Ramos (cell line): ENCODE results near the gene JARID2.

ENCODE experiments used
- in situ Hi-C: fragments of 300-500 bp; cut with MboI; formaldehyde crosslinking; loops from one replicate; pipeline ENCODE4 v1.14.3; 2022; ENCODE audit warnings: low sequenced_read_pairs; ENCODE audit not compliant: unreplicated experiment

JARID2 gene

DNA sequence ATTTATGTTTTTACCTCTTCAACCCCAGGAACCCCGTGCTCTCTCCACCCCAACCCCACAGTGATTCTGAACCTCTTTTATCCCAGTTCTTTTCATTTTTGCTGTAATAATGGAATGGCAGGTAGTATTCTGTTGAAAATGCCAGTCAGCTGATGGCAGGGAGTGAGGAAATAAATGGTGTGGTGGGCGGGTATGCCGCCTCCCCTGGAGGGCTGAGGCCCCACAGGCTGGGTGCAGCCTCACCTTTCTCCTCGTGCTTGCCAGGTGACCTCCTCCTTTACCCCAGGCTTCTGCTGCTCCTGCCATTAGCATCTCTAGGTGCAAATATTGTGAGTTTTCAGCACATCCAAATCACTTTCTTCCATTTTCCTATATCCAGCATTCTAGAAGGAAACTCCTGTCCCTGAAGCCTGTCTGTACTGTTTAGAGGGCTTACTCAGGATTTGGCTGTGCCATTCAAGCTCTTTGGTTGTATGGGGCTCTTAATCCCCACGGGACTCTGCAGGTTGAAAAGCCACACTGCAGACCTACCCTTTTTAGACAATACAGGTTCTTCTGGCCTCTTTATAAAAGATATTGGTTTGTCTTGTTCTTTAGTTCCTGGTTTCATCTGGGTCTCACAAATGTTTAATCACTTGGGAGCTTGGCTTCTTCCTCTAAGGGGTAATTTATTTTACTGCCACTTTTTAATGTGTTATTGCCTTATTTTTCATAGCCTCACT lies 201.8 kb downstream of the JARID2 start:
- in situ Hi-C loops, result no loop called here

- in situ Hi-C loops, result no loop called here
These were observed 203.1 kb downstream of the JARID2 start for GRCh38 chr6:15449011-15449410.

GRCh38 chr6:15451738-15452137 lies 205.9 kb downstream of the JARID2 start:
- in situ Hi-C loops, result no loop called here

DNA sequence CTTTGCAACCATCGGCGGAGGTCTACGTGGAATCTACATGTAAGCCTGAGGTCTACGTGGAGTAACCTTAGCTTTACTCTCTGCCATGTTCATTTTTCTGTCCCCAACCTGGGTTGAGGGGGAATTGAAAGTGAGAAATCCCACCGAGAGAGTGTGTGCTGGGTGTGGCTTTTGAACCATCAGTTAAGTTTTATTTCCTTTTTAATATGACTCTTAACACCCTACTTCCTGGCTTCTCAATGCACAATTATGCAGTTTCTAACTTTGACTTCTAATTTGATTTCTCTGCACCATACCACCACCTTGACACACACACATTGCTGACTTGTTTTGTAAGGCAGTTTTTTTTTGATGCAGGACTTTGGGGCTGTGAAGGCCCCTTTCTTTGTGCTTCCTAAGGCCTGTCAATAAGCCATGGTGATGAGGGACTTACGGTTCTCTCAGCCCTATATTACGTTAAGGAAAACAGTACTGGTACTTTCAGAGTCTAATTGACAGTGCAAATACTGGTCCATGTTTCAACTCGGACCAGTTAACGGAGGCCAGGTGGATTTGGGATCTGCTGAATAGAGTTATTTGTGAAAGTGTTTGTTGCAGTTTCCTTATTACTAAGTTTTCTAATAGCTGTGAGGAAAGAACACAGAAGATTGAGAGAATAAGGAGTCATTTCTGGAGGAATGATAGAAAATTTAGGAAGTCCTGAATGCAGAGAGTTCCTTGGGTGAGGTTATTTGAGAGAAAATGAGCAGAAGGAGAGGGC lies 206.5 kb downstream of the JARID2 start:
- in situ Hi-C loops, result no loop called here

- in situ Hi-C loops, result no loop called here
These were observed 207.3 kb downstream of the JARID2 start for GRCh38 chr6:15453186-15453585.

GRCh38 chr6:15453622-15454021 lies 207.8 kb downstream of the JARID2 start:
- in situ Hi-C loops, result no loop called here

- in situ Hi-C loops, result no loop called here
These were observed 210.6 kb downstream of the JARID2 start for GRCh38 chr6:15456422-15456821.

DNA sequence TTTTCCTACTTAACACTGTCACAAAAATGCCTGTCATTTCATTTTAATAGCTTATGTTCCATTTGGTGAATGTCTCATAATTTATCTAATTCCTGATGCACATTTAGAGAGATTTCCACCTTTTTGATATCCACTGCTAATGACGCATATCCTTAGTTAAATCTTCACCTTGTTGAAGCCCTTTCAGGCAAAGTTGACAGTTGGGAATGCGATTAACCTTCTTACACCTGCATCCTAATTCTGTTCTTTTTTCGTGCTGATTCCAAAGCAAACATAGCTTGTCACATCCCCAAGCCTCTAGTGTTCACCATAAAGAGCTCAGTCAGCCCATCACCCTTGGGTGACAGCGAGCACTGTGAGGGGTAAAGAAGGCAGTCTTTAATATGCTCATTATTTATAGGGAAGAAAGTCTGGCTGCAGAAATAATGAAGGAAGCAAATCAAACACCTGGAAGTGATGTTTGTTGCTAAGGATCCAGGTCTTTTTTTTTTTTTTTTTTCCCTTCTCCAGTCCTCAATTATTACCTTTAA lies 211.3 kb downstream of the JARID2 start:
- in situ Hi-C loops, result no loop called here

DNA sequence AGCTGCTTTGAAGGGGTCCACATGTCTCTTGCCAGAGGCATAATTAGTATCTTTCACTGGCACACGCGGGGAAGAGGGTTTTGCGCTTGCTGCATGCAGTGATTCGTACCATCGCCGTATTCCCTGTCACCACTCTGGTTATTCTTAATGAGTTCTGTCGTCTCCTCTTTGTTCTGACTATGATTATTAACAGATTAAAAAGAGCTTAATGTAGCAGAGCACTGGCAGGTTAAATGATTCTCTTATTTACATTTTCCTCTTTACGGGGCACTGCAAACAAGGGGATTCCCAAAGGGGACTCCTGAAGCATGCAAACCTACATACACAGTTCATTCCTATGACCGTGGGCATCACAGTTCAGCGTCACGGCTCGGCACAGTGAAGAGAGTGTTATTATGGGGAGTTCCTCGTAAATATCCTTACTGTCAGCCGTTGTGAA lies 212.2 kb downstream of the JARID2 start:
- in situ Hi-C loops, result no loop called here

DNA sequence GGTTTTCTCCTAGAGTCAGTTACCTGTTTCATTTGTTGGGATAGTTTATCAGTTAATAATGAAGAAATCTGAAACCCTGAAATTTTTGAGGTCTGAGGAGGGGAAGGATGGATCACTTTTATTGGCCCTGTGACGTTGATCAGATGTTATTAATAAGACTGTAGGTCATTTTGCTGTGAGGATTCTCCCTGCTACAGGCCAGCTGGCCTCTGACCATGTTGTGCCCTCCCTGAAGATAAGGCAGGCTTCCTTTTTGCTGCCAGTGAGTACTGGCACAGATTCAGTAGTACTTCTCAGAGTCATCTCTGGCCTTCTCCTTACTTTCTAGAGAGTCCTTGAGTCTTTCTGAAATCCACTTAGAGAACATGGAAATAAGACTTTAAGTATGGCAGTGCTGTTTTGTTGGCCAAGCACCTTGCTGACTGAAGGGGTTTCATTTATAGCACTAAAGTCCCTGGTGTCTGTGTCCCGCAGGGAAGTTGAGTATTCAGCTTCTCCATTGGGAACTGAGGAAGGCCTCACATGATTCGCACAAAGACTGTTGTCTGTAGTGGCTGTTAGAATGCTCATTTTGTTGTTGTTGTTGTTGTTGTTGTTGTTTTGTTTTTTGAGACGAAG lies 214.3 kb downstream of the JARID2 start:
- in situ Hi-C loops, result no loop called here

GRCh38 chr6:15461127-15461944 lies 215.5 kb downstream of the JARID2 start:
- in situ Hi-C loops, result no loop called here

DNA sequence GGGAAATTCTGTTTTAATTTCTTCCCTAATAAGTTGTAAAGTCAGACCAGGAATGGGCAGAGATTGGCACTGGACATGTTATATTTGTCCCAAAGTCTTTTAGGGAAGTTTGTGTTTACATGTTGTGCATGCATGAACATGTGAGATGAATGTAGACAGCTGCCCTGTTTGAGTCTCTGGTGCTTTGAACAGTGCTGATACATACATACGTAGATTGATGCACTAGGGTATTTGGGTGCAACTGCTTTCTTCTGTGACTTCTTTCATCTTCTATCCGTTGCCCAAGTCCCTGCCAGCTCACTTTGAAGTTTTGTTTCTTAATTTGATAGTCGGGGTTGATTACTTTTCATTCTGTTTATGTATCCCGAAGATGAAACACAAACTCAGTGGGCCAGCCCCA lies 216.4 kb downstream of the JARID2 start:
- in situ Hi-C loops, result no loop called here

- in situ Hi-C loops, result no loop called here
These were observed 217.1 kb downstream of the JARID2 start for GRCh38 chr6:15462717-15463525.

GRCh38 chr6:15464211-15464725 lies 218.4 kb downstream of the JARID2 start:
- in situ Hi-C loops, result no loop called here

- in situ Hi-C loops, result no loop called here
These were observed 219.3 kb downstream of the JARID2 start for GRCh38 chr6:15465212-15465611.

GRCh38 chr6:15470746-15471145 lies 224.9 kb downstream of the JARID2 start:
- in situ Hi-C loops, result no loop called here

- in situ Hi-C loops, result no loop called here
These were observed 226.8 kb downstream of the JARID2 start for GRCh38 chr6:15472621-15473020.

DNA sequence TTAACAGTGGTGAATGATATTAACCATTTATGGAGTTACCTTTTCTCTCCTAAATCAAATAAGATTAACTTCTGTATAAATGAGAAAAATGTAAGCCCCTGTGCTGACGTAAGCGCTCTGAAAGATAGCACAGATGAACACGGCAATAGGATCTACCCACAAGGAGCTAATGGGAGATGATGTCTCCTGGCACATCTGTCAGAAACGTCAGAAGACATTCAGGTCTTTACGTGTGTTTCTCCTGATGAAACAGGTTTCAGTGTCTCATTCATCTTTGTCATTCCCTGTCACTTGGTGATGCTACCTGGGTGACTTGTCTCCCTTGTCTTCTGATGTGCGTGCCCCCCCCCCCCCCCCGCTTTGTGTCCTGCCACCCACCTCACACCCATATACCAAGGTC lies 227.3 kb downstream of the JARID2 start:
- in situ Hi-C loops, result no loop called here

GRCh38 chr6:15473741-15474161 lies 227.9 kb downstream of the JARID2 start:
- in situ Hi-C loops, result no loop called here
